HCT116 (cell line): ENCODE measurements around the gene ZFP57. TPM values are rescaled to one million over a fixed set of nuclear protein-coding genes. Genes with fewer than 3 reads are reported as not detected.

Source experiments
- ATAC-seq: fragments of 200-7000 bp; cut with Tn5 transposase; 2 replicates; pipeline ENCODE4 v1.9.1; 2020; ENCODE audit warnings: mild to moderate bottlenecking, moderate library complexity
- BruUV-seq: library from RNA; stranded (reverse); fragments of 400-500 nt; replicated peaks from 2 replicates; lab custom pipeline; 2021; lab: Mats Ljungman, UMichigan
- CTCF ChIA-PET: fragments of 300-600 bp; sonication (Branson Sonifier 250); formaldehyde crosslinking; loops from one replicate; lab custom pipeline; 2021; ENCODE audit warnings: antibody characterized with exemption; lab: Charles Lee
- POLR2A ChIA-PET: fragments of 300-600, 350-600 bp; sonication (Branson Sonifier 250); formaldehyde crosslinking; loops from one replicate; lab custom pipeline; 2021; ENCODE audit warnings: antibody characterized with exemption; lab: Charles Lee
- RAD21 ChIA-PET, 2 experiments: fragments of 300-600 bp; sonication (Branson Sonifier 250); formaldehyde crosslinking; loops; one replicate each; lab custom pipeline; 2023; ENCODE audit warnings: low total read pairs in 2 of 2; ENCODE audit not compliant: uncharacterized antibody in 2 of 2, unreplicated experiment in 2 of 2, low non-redundant PET in 1 of 2; lab: Charles Lee
- DNase-seq: peaks from one replicate; pipeline ENCODE4 v3.0.0-alpha.2; 2010; ENCODE audit warnings: low read depth, low spot score
- H2AFZ ChIP-seq: fragments of 200-600 bp; shearing (Covaris generic), sonication (generic); 2 replicates; pipeline ENCODE4 v1.6.1; 2017; ENCODE audit warnings: low read depth, mixed run types, mixed read lengths, antibody characterized with exemption, low read length; ENCODE audit not compliant: poor library complexity, severe bottlenecking
- H3K27ac ChIP-seq: 2 replicates; pipeline ENCODE4 v1.5.1; 2012; ENCODE audit warnings: low read depth, low read length
- H3K27me3 ChIP-seq: fragments of 200-600 bp; sonication (generic); 2 replicates; pipeline ENCODE4 v1.6.1; 2016; ENCODE audit warnings: mixed run types, low read length, mixed read lengths; ENCODE audit not compliant: insufficient read depth
- H3K36me3 ChIP-seq, 2 experiments: fragments of 200-500 bp in 1 of 2; fragments of 200-600 bp in 1 of 2; sonication (Bioruptor generic) in 1 of 2; sonication (generic) in 1 of 2; 2 replicates each; pipeline versions ENCODE4 v1.5.1 to v1.6.1; 2014 to 2016; ENCODE audit warnings: low read length in 2 of 2, inconsistent platforms in 1 of 2, mixed read lengths in 1 of 2, mixed run types in 1 of 2; ENCODE audit not compliant: insufficient read depth in 2 of 2, control insufficient read depth in 1 of 2
- H3K4me1 ChIP-seq, 2 experiments: fragments of 200-600 bp in 1 of 2; sonication (generic) in 1 of 2; 2 replicates each; pipeline versions ENCODE4 v1.5.1 to v1.6.1; 2012 to 2017; ENCODE audit warnings: low read length in 2 of 2, inconsistent platforms in 1 of 2, mild to moderate bottlenecking in 1 of 2, mixed read lengths in 1 of 2, mixed run types in 1 of 2, moderate library complexity in 1 of 2; ENCODE audit not compliant: insufficient read depth in 2 of 2, control insufficient read depth in 1 of 2
- H3K4me2 ChIP-seq: fragments of 200-600 bp; sonication (generic); 2 replicates; pipeline ENCODE4 v1.6.1; 2017; ENCODE audit warnings: mixed run types, low read length, mixed read lengths
- H3K4me3 ChIP-seq, 2 experiments: fragments of 200-600 bp in 1 of 2; sonication (generic) in 1 of 2; replicated peaks in 1 of 2; 2 replicates each; pipeline ENCODE4 v1.5.1; 2011 to 2016; ENCODE audit warnings: low read length in 2 of 2, control low read depth in 1 of 2, low read depth in 1 of 2, mild to moderate bottlenecking in 1 of 2, mixed read lengths in 1 of 2, mixed run types in 1 of 2
- H3K79me2 ChIP-seq: fragments of 200-600 bp; sonication (generic); 2 replicates; pipeline ENCODE4 v1.6.1; 2017; ENCODE audit warnings: mild to moderate bottlenecking, mixed run types, low read length, moderate library complexity, mixed read lengths; ENCODE audit not compliant: insufficient read depth
- H3K9ac ChIP-seq: fragments of 200-600 bp; sonication (generic); 2 replicates; pipeline ENCODE4 v1.6.1; 2016; ENCODE audit warnings: low read length, mixed read lengths
- H3K9me2 ChIP-seq: fragments of 200-600 bp; sonication (generic), shearing (Covaris generic); 2 replicates; pipeline ENCODE4 v1.6.1; 2017; ENCODE audit warnings: mixed run types, mild to moderate bottlenecking, moderate library complexity; ENCODE audit not compliant: insufficient read depth
- H3K9me3 ChIP-seq, 2 experiments: fragments of 200-500 bp in 1 of 2; fragments of 200-600 bp in 1 of 2; sonication (Bioruptor generic) in 1 of 2; sonication (generic) in 1 of 2; 2 replicates each; pipeline ENCODE4 v1.6.1; 2014 to 2017; ENCODE audit warnings: low read length in 2 of 2, mixed read lengths in 2 of 2, inconsistent platforms in 1 of 2, low read depth in 1 of 2, mild to moderate bottlenecking in 1 of 2, mixed run types in 1 of 2, moderate library complexity in 1 of 2; ENCODE audit not compliant: control insufficient read depth in 1 of 2, insufficient read depth in 1 of 2
- H4K20me1 ChIP-seq: fragments of 200-600 bp; sonication (generic), shearing (Covaris generic); 2 replicates; pipeline ENCODE4 v1.6.1; 2017; ENCODE audit warnings: mixed run types, mild to moderate bottlenecking, moderate library complexity; ENCODE audit not compliant: insufficient read depth
- ATF3 ChIP-seq: IDR thresholded peaks from 2 replicates; pipeline ENCODE4 v1.6.1; 2012
- CBX3 ChIP-seq: IDR thresholded peaks from 2 replicates; pipeline ENCODE4 v1.6.1; 2012; ENCODE audit warnings: low read depth
- CTCF ChIP-seq, 3 experiments: fragments of 200-600 bp in 1 of 3; sonication (generic) in 1 of 3; IDR thresholded peaks in 2 of 3; conservative IDR thresholded peaks in 1 of 3; 2 replicates each; pipeline ENCODE4 v1.5.1; 2012 to 2017; ENCODE audit warnings: low read depth in 2 of 3, low read length in 2 of 3, antibody characterized with exemption in 1 of 3, borderline replicate concordance in 1 of 3, control low read depth in 1 of 3, mild to moderate bottlenecking in 1 of 3, mixed read lengths in 1 of 3, mixed run types in 1 of 3, moderate library complexity in 1 of 3; ENCODE audit not compliant: insufficient read depth in 1 of 3
- EZH2 ChIP-seq: fragments of 200-600 bp; sonication (generic); IDR thresholded peaks from 2 replicates; pipeline ENCODE4 v1.6.1; 2017; ENCODE audit warnings: antibody characterized with exemption, mixed run types
- EZH2phosphoT487 ChIP-seq: fragments of 200-600 bp; IDR thresholded peaks from 2 replicates; pipeline ENCODE4 v1.6.1; 2018; ENCODE audit warnings: antibody characterized with exemption, borderline replicate concordance
- FOSL1 ChIP-seq: IDR thresholded peaks from 2 replicates; pipeline ENCODE4 v1.6.1; 2012; ENCODE audit warnings: low read depth
- JUND ChIP-seq: IDR thresholded peaks from 2 replicates; pipeline ENCODE4 v1.6.1; 2012
- MAX ChIP-seq: IDR thresholded peaks from 2 replicates; pipeline ENCODE4 v1.6.1; 2012
- POLR2A ChIP-seq: IDR thresholded peaks from 2 replicates; pipeline ENCODE4 v1.7.0; 2011; ENCODE audit warnings: borderline replicate concordance; ENCODE audit not compliant: insufficient read depth, insufficient read length; ENCODE audit errors: extremely low read depth
- POLR2AphosphoS5 ChIP-seq: IDR thresholded peaks from 2 replicates; pipeline ENCODE4 v1.6.1; 2011; ENCODE audit warnings: mild to moderate bottlenecking, low read depth, low read length, moderate library complexity
- RAD21 ChIP-seq: IDR thresholded peaks from 2 replicates; pipeline ENCODE4 v1.6.1; 2012; ENCODE audit warnings: low read depth, mild to moderate bottlenecking
- REST ChIP-seq: IDR thresholded peaks from 2 replicates; pipeline ENCODE4 v1.6.1; 2012; ENCODE audit warnings: low read depth
- SP1 ChIP-seq: IDR thresholded peaks from 2 replicates; pipeline ENCODE4 v1.6.1; 2012; ENCODE audit warnings: low read depth
- TCF7L2 ChIP-seq: IDR thresholded peaks from 2 replicates; pipeline ENCODE4 v1.7.0; 2011; ENCODE audit warnings: borderline replicate concordance, inconsistent platforms; ENCODE audit not compliant: insufficient read depth, insufficient read length; ENCODE audit errors: extremely low read depth
- YY1 ChIP-seq: IDR thresholded peaks from 2 replicates; pipeline ENCODE4 v1.6.1; 2011; ENCODE audit warnings: low read length, low read depth, moderate library complexity, mild to moderate bottlenecking; ENCODE audit not compliant: insufficient replicate concordance; ENCODE audit errors: extremely low read depth
- ZBTB33 ChIP-seq: IDR thresholded peaks from 2 replicates; pipeline ENCODE4 v1.6.1; 2011; ENCODE audit warnings: mild to moderate bottlenecking, low read length, moderate library complexity; ENCODE audit not compliant: insufficient replicate concordance; ENCODE audit errors: extremely low read depth
- ZFX ChIP-seq: fragments of 450-650 bp; IDR thresholded peaks from 2 replicates; pipeline ENCODE4 v1.6.1; 2017
- intact Hi-C: fragments of 100-400 bp; cut with micrococcal nuclease; formaldehyde crosslinking; loops from 2 replicates; pipeline ENCODE4 v1.10.0; 2022
- total RNA-seq: library from RNA; stranded (reverse); gene quantifications from one replicate; pipeline ENCODE4 v1.2.1, GENCODE V29; 2021; ENCODE audit not compliant: unreplicated experiment

Gene ZFP57
- total RNA-seq, 1 experiment from 2014 or later, result not detected

- no peaks in the 10 kb centered on the region for H4K20me1 ChIP-seq
- intact Hi-C loops, result no loop called here
- no peak overlapping the region for H3K27ac ChIP-seq
- no peak overlapping the region for H3K9ac ChIP-seq
- H3K9me3 ChIP-seq, result no peaks in the 10 kb centered on the region
- ChIA-PET POLR2A (no interaction called here), CTCF (no interaction called here), RAD21 (no interaction called here)
- no peaks in the 10 kb centered on the region for H3K79me2 ChIP-seq
- no peak overlapping the region for H3K4me2 ChIP-seq
- TF ChIP-seq POLR2AphosphoS5, result no peak
- TF ChIP-seq FOSL1, result no peak
- TF ChIP-seq POLR2A, result no peak
- no peak for TF ChIP-seq EZH2phosphoT487
- TF ChIP-seq ZBTB33, result no peak
- no peak for TF ChIP-seq ATF3
- TF ChIP-seq CTCF (IDR thresholded peaks at IDR 0.05 in 2 of 3, conservative IDR thresholded peaks at IDR 0.05 in 1 of 3; ENCODE audit: borderline replicate concordance in 1 of 3, insufficient read depth in 1 of 3, low read depth in 2 of 3, low read length in 2 of 3), result no peak
- no peak for TF ChIP-seq YY1
- TF ChIP-seq RAD21, result no peak
- TF ChIP-seq SP1, result no peak
- TF ChIP-seq TCF7L2, result no peak
- no peak for TF ChIP-seq MAX
- TF ChIP-seq REST, result no peak
- TF ChIP-seq JUND, result no peak
- no peak for TF ChIP-seq EZH2
- no peak for TF ChIP-seq CBX3
- TF ChIP-seq ZFX, result no peak
- no peaks in the 10 kb centered on the region for H3K9me2 ChIP-seq
- DNase-seq (no peak), ATAC-seq (no peak)
- no TSS peak for BruUV-seq
- H2AFZ ChIP-seq, result no peak overlapping the region
- no peaks in the 10 kb centered on the region for H3K27me3 ChIP-seq
- peaks cover 0 to 3% of the 10 kb centered on the region in 2 experiments; a peak in 1 of 4 replicates for H3K36me3 ChIP-seq
- H3K4me3 ChIP-seq, result no peak overlapping the region
- peaks cover 0 to 9% of the 10 kb centered on the region in 2 experiments; a peak in 1 of 4 replicates for H3K4me1 ChIP-seq
Observed at GRCh38 chr6:29726571-29727194, 45.7 kb upstream of the ZFP57 start.
